HepG2 (cell line): Measurements from ENCODE around the gene PMM2. TPM values are rescaled to one million over a fixed set of nuclear protein-coding genes. Genes with fewer than 3 reads are reported as not detected.

Source experiments
- CCAR2 ChIP-seq: fragments of 200-400 bp; formaldehyde crosslinking; optimal IDR thresholded peaks from 2 replicates; pipeline ENCODE3; 2018; ENCODE audit warnings: low read depth, mild to moderate bottlenecking, low read length, moderate library complexity
- CENPT ChIP-seq: sonication (generic); formaldehyde crosslinking; IDR thresholded peaks from 2 replicates; pipeline ENCODE4 v1.8.0; 2022; ENCODE audit warnings: low read depth, mild to moderate bottlenecking, moderate library complexity, missing genetic modification reagents
- DNMT1 ChIP-seq: sonication (generic); formaldehyde crosslinking; IDR thresholded peaks from 2 replicates; pipeline ENCODE4 v1.5.1; 2020; ENCODE audit warnings: mild to moderate bottlenecking, missing genetic modification reagents
- FLYWCH1 ChIP-seq: sonication (generic); formaldehyde crosslinking; IDR thresholded peaks from 2 replicates; pipeline ENCODE4 v1.8.1; 2023; ENCODE audit warnings: mild to moderate bottlenecking, missing genetic modification reagents
- HHEX ChIP-seq: IDR thresholded peaks from 2 replicates; pipeline ENCODE4 v1.6.1; 2016; ENCODE audit warnings: control low read depth
- HMGA1 ChIP-seq: sonication (generic); formaldehyde crosslinking; conservative IDR thresholded peaks from 2 replicates; pipeline ENCODE4 v1.4.0; 2020; ENCODE audit warnings: missing genetic modification reagents
- HNF4G ChIP-seq, 2 experiments: sonication (generic) in 1 of 2; formaldehyde crosslinking in 1 of 2; IDR thresholded peaks; 2 replicates each; pipeline versions ENCODE4 v1.4.0 to v1.6.1; 2011 to 2020; ENCODE audit warnings: borderline replicate concordance in 2 of 2, low read depth in 2 of 2, mild to moderate bottlenecking in 2 of 2, low read length in 1 of 2, missing genetic modification reagents in 1 of 2, moderate library complexity in 1 of 2
- MTF1 ChIP-seq: sonication (generic); formaldehyde crosslinking; IDR thresholded peaks from 2 replicates; pipeline ENCODE4 v1.5.0; 2020; ENCODE audit warnings: missing genetic modification reagents
- NKX3-1 ChIP-seq: sonication (generic); formaldehyde crosslinking; IDR thresholded peaks from 2 replicates; pipeline ENCODE4 v1.5.0; 2020; ENCODE audit warnings: missing genetic modification reagents
- POLR2AphosphoS5 ChIP-seq: IDR thresholded peaks from 2 replicates; pipeline ENCODE4 v1.6.1; 2012; ENCODE audit warnings: low read depth, low read length
- REPIN1 ChIP-seq: sonication (generic); formaldehyde crosslinking; IDR thresholded peaks from 2 replicates; pipeline ENCODE4 v1.8.0; 2022; ENCODE audit warnings: missing genetic modification reagents, low read depth, mild to moderate bottlenecking, borderline replicate concordance
- SP4 ChIP-seq: sonication (generic); formaldehyde crosslinking; IDR thresholded peaks from 2 replicates; pipeline ENCODE4 v1.8.1; 2023; ENCODE audit warnings: mild to moderate bottlenecking, missing genetic modification reagents
- SP5 ChIP-seq: IDR thresholded peaks from 2 replicates; pipeline ENCODE4 v1.6.1; 2016; ENCODE audit warnings: low read depth, borderline replicate concordance
- SYNCRIP ChIP-seq: fragments of 200-400 bp; formaldehyde crosslinking; IDR thresholded peaks from 2 replicates; pipeline ENCODE4 v1.6.1; 2018; ENCODE audit warnings: mild to moderate bottlenecking, low read depth, low read length; ENCODE audit not compliant: insufficient read depth
- TCF7L2 ChIP-seq: IDR thresholded peaks from 2 replicates; pipeline ENCODE4 v1.6.1; 2011; ENCODE audit warnings: mild to moderate bottlenecking, low read depth, low read length, moderate library complexity
- TEAD2 ChIP-seq: sonication (generic); formaldehyde crosslinking; IDR thresholded peaks from 2 replicates; pipeline ENCODE4 v1.9.0; 2021; ENCODE audit warnings: missing genetic modification reagents
- ZBTB21 ChIP-seq: sonication (generic); formaldehyde crosslinking; IDR thresholded peaks from 2 replicates; pipeline ENCODE4 v1.4.0; 2020; ENCODE audit warnings: missing genetic modification reagents
- ZNF274 ChIP-seq: sonication (generic); formaldehyde crosslinking; IDR thresholded peaks from 2 replicates; pipeline ENCODE4 v1.5.1; 2020; ENCODE audit warnings: mild to moderate bottlenecking, missing genetic modification reagents
- ZNF44 ChIP-seq: sonication (generic); formaldehyde crosslinking; IDR thresholded peaks from 2 replicates; pipeline ENCODE4 v1.5.1; 2020; ENCODE audit warnings: mild to moderate bottlenecking, missing genetic modification reagents
- ZNF543 ChIP-seq: sonication (generic); formaldehyde crosslinking; IDR thresholded peaks from 2 replicates; pipeline ENCODE4 v1.4.0; 2020; ENCODE audit warnings: mild to moderate bottlenecking, missing genetic modification reagents
- ZNF703 ChIP-seq: sonication (generic); formaldehyde crosslinking; IDR thresholded peaks from 2 replicates; pipeline ENCODE4 v1.5.1; 2020; ENCODE audit warnings: missing genetic modification reagents, mild to moderate bottlenecking, moderate library complexity, borderline replicate concordance
- ZNF749 ChIP-seq: sonication (generic); formaldehyde crosslinking; IDR thresholded peaks from 2 replicates; pipeline ENCODE4 v1.8.0; 2022; ENCODE audit warnings: mild to moderate bottlenecking, missing genetic modification reagents, moderate library complexity, borderline replicate concordance
- polyA plus RNA-seq, 8 experiments: library from polyadenylated mRNA; depleted of rRNA in 3 of 8; stranded (reverse) in 7 of 8; unstranded in 1 of 8; fragments of >200 nt; fragmentation: Illumina TruSeq in 4 of 8; extraction: Trizol in 4 of 8; gene quantifications; 2 replicates each; pipeline versions ENCODE4 v1.2.1 to v1.2.3, GENCODE V29; 2011 to 2016; ENCODE audit warnings: low read depth in 4 of 8, missing spikeins in 1 of 8, mixed read lengths in 1 of 8; ENCODE audit not compliant: insufficient read depth in 1 of 8
- total RNA-seq, 5 experiments: library from RNA; depleted of rRNA; stranded (reverse); fragments of >200 nt; fragmentation: Illumina TruSeq; extraction: Trizol; gene quantifications; 2 replicates each; pipeline ENCODE4 v1.2.3, GENCODE V29; 2016; ENCODE audit warnings: low read depth in 1 of 5
- TF ChIP-seq, protein P1 (sequence below): sonication (generic); formaldehyde crosslinking; IDR thresholded peaks from 2 replicates; pipeline ENCODE4 v1.8.1; 2022; ENCODE audit warnings: mild to moderate bottlenecking, missing genetic modification reagents
- TF ChIP-seq, protein P2 (sequence below): IDR thresholded peaks from 2 replicates; pipeline ENCODE4 v1.6.1; 2016; ENCODE audit warnings: mild to moderate bottlenecking
- TF ChIP-seq, protein P3 (sequence below): sonication (generic); formaldehyde crosslinking; IDR thresholded peaks from 2 replicates; pipeline ENCODE4 v1.4.0; 2020; ENCODE audit warnings: mild to moderate bottlenecking, missing genetic modification reagents
- TF ChIP-seq, protein P4 (sequence below): IDR thresholded peaks from 2 replicates; pipeline ENCODE4 v1.6.1; 2016; ENCODE audit warnings: missing compliant biosample characterization, missing genetic modification reagents, borderline replicate concordance
- TF ChIP-seq, protein P5 (sequence below): sonication (generic); formaldehyde crosslinking; IDR thresholded peaks from 2 replicates; pipeline ENCODE4 v1.8.0; 2022; ENCODE audit warnings: missing genetic modification reagents, mild to moderate bottlenecking, inconsistent platforms, borderline replicate concordance

PMM2 gene
- total and polyA plus RNA-seq, 2 of the 13 experiments (the other 11 are each of a cell fraction or from before 2014, with no cell fraction given): 52.2 to 93.7 TPM

DNA sequence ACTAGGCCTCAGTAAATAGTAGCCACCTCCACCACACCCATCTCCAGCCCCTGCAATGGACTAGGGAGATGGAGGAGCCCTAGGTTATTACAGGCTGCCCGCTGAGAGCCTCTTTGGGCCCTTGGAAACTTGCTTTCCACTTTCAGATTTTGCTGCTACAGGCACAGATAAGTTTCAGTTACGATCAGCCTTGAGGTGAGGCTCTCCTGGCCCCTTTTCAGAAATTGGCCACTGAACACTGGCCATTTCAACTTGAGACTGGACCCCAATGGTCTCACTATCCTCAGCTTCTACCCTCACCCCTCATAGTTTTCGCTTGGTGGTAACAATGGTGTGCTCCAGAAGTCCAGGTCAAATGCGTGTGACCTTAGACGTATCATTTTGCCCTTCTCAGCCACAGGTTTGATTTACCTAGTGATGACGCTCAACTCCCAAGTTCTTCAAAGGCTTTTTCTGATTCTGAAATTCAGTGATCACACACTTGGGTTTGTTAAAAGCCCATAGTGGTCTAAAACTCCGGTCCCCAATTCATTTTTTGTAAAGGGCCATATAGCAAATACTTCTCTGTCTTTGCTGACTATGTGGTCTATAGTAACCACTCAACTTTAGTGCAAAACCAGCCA, 1.0 kb downstream of the PMM2 start (continued):
- TF ChIP-seq, protein P1, sequence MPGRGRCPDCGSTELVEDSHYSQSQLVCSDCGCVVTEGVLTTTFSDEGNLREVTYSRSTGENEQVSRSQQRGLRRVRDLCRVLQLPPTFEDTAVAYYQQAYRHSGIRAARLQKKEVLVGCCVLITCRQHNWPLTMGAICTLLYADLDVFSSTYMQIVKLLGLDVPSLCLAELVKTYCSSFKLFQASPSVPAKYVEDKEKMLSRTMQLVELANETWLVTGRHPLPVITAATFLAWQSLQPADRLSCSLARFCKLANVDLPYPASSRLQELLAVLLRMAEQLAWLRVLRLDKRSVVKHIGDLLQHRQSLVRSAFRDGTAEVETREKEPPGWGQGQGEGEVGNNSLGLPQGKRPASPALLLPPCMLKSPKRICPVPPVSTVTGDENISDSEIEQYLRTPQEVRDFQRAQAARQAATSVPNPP (CRISPR knock-in tag): no peak
- TF ChIP-seq ZBTB21 (CRISPR knock-in tag) (no peak), REPIN1 (no peak), SP4 (no peak), SP5 (CRISPR knock-in tag) (no peak), ZNF703 (no peak), ZNF543 (CRISPR knock-in tag) (no peak), ZNF749 (CRISPR knock-in tag) (no peak), TEAD2 (no peak), HHEX (CRISPR knock-in tag) (no peak), NKX3-1 (CRISPR knock-in tag) (0 out of 2 replicates have a peak, but pooled peaks have one; percentile 18), DNMT1 (CRISPR knock-in tag) (no peak), CENPT (CRISPR knock-in tag) (no peak), TCF7L2 (no peak), FLYWCH1 (CRISPR knock-in tag) (no peak), MTF1 (CRISPR knock-in tag) (no peak), POLR2AphosphoS5 (0 out of 2 replicates have a peak, but pooled peaks have one; percentile 32), HNF4G (IDR thresholded peaks at IDR 0.05; ENCODE audit: borderline replicate concordance, low read depth, low read length) (no peak), HNF4G (CRISPR knock-in tag; IDR thresholded peaks at IDR 0.05; ENCODE audit: borderline replicate concordance, low read depth) (no peak), SYNCRIP (no peak), HMGA1 (no peak), ZNF274 (CRISPR knock-in tag) (no peak), ZNF44 (CRISPR knock-in tag) (0 out of 2 replicates have a peak, but pooled peaks have one; percentile 17), CCAR2 (no peak)
- TF ChIP-seq, protein P2, sequence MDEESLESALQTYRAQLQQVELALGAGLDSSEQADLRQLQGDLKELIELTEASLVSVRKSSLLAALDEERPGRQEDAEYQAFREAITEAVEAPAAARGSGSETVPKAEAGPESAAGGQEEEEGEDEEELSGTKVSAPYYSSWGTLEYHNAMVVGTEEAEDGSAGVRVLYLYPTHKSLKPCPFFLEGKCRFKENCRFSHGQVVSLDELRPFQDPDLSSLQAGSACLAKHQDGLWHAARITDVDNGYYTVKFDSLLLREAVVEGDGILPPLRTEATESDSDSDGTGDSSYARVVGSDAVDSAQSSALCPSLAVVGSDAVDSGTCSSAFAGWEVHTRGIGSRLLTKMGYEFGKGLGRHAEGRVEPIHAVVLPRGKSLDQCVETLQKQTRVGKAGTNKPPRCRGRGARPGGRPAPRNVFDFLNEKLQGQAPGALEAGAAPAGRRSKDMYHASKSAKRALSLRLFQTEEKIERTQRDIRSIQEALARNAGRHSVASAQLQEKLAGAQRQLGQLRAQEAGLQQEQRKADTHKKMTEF (CRISPR knock-in tag): no peak
- TF ChIP-seq, protein P3, sequence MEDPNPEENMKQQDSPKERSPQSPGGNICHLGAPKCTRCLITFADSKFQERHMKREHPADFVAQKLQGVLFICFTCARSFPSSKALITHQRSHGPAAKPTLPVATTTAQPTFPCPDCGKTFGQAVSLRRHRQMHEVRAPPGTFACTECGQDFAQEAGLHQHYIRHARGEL (CRISPR knock-in tag): no peak
- TF ChIP-seq, protein P4, sequence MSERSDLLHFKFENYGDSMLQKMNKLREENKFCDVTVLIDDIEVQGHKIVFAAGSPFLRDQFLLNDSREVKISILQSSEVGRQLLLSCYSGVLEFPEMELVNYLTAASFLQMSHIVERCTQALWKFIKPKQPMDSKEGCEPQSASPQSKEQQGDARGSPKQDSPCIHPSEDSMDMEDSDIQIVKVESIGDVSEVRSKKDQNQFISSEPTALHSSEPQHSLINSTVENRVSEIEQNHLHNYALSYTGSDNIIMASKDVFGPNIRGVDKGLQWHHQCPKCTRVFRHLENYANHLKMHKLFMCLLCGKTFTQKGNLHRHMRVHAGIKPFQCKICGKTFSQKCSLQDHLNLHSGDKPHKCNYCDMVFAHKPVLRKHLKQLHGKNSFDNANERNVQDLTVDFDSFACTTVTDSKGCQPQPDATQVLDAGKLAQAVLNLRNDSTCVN (CRISPR knock-in tag): no peak
- TF ChIP-seq, protein P5, sequence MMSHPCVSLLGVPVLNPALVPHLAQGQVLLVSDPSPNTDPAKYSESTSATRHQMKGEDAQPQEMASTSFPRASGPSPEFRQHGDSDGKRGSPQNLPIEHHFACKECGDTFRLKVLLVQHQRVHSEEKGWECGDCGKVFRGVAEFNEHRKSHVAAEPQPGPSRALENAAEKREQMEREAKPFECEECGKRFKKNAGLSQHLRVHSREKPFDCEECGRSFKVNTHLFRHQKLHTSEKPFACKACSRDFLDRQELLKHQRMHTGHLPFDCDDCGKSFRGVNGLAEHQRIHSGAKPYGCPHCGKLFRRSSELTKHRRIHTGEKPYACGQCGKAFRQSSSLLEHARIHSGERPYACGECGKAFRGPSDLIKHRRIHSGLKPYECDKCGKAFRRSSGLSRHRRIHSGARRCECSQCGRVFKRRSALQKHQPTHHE (CRISPR knock-in tag): no peak
